ENCODE results near the gene TGM3.

The TGM3 gene

GRCh38 chr20:2331901-2332565, 36.2 kb downstream of the TGM3 start:
- Histone ChIP-seq H3K27me3 (replicated peaks) (no peaks in the 10 kb centered on the region), H3K27ac (no peak overlapping the region), H3K36me3 (replicated peaks) (no peaks in the 10 kb centered on the region), H3K4me3 (ENCODE audit: low read depth, low read length) (no peak overlapping the region)
- no peak for TF ChIP-seq CTCF (IDR thresholded peaks at IDR 0.05; ENCODE audit: low read depth, low read length, missing control alignments)
- in situ Hi-C loops (cut with HindIII; ENCODE audit: low pct_ligation_motif_present, low sequenced_read_pairs) = no loop called here
- DNase-seq = no peak

- Histone ChIP-seq H3K4me3 (ENCODE audit: low read depth, low read length) (no peak overlapping the region), H3K27ac (no peak overlapping the region), H3K36me3 (replicated peaks) (no peaks in the 10 kb centered on the region), H3K27me3 (replicated peaks) (no peaks in the 10 kb centered on the region)
- TF ChIP-seq CTCF (IDR thresholded peaks at IDR 0.05; ENCODE audit: low read depth, low read length, missing control alignments) = no peak
- no peak for DNase-seq
- in situ Hi-C loops (cut with HindIII; ENCODE audit: low pct_ligation_motif_present, low sequenced_read_pairs) = no loop called here
Measured at GRCh38 chr20:2332711-2333110, 36.9 kb downstream of the TGM3 start.

- H3K27me3 ChIP-seq (replicated peaks) = no peaks in the 10 kb centered on the region
- H3K27ac ChIP-seq = no peak overlapping the region
- in situ Hi-C loops (cut with HindIII; ENCODE audit: low pct_ligation_motif_present, low sequenced_read_pairs) = no loop called here
- no peak for DNase-seq
- no peak overlapping the region for H3K4me3 ChIP-seq (ENCODE audit: low read depth, low read length)
- no peak for TF ChIP-seq CTCF (IDR thresholded peaks at IDR 0.05; ENCODE audit: low read depth, low read length, missing control alignments)
- no peaks in the 10 kb centered on the region for H3K36me3 ChIP-seq (replicated peaks)
Measured at GRCh38 chr20:2333821-2334220, 38.0 kb downstream of the TGM3 start.

GRCh38 chr20:2335096-2335870, 39.5 kb downstream of the TGM3 start:
- no peaks in the 10 kb centered on the region for H3K27me3 ChIP-seq (replicated peaks)
- no peak overlapping the region for H3K4me3 ChIP-seq (ENCODE audit: low read depth, low read length)
- DNase-seq = no peak
- no peak overlapping the region for H3K27ac ChIP-seq
- H3K36me3 ChIP-seq (replicated peaks) = no peaks in the 10 kb centered on the region
- no peak for TF ChIP-seq CTCF (IDR thresholded peaks at IDR 0.05; ENCODE audit: low read depth, low read length, missing control alignments)
- in situ Hi-C loops (cut with HindIII; ENCODE audit: low pct_ligation_motif_present, low sequenced_read_pairs) = no loop called here

GRCh38 chr20:2336471-2336870, 40.7 kb downstream of the TGM3 start:
- in situ Hi-C loops (cut with HindIII; ENCODE audit: low pct_ligation_motif_present, low sequenced_read_pairs) = no loop called here
- H3K4me3 ChIP-seq (ENCODE audit: low read depth, low read length) = no peak overlapping the region
- H3K36me3 ChIP-seq (replicated peaks) = no peaks in the 10 kb centered on the region
- DNase-seq = no peak
- no peaks in the 10 kb centered on the region for H3K27me3 ChIP-seq (replicated peaks)
- no peak overlapping the region for H3K27ac ChIP-seq
- TF ChIP-seq CTCF (IDR thresholded peaks at IDR 0.05; ENCODE audit: low read depth, low read length, missing control alignments) = no peak
